Measurements from ENCODE around the gene JCAD.

- TF ChIP-seq CTCF (IDR thresholded peaks at IDR 0.05): no peak
- no peak for TF ChIP-seq EP300 (IDR thresholded peaks at IDR 0.05)
Observed at GRCh38 chr10:30018496-30018895, 40.9 kb downstream of the JCAD start.

Measured in esophagus muscularis mucosa (tissue), 3 donors.